ENCODE measurements around the gene HLA-DQB2. TPM values are rescaled to one million over a fixed set of nuclear protein-coding genes. Genes with fewer than 3 reads are reported as not detected.
"Not testable (repeated sequence)": the region's sequence is repeated elsewhere in the genome, so short reads cannot be mapped to it uniquely, and the experiment has no call there.

The HLA-DQB2 gene
- total and polyA plus RNA-seq, 9 donors: 0.33 to 3.7 (median 1.9) TPM; not detected in 3

- TF ChIP-seq POLR2A (IDR thresholded peaks at IDR 0.05) (no peak), EP300 (IDR thresholded peaks at IDR 0.05) (no peak)
- TF ChIP-seq, protein P1, sequence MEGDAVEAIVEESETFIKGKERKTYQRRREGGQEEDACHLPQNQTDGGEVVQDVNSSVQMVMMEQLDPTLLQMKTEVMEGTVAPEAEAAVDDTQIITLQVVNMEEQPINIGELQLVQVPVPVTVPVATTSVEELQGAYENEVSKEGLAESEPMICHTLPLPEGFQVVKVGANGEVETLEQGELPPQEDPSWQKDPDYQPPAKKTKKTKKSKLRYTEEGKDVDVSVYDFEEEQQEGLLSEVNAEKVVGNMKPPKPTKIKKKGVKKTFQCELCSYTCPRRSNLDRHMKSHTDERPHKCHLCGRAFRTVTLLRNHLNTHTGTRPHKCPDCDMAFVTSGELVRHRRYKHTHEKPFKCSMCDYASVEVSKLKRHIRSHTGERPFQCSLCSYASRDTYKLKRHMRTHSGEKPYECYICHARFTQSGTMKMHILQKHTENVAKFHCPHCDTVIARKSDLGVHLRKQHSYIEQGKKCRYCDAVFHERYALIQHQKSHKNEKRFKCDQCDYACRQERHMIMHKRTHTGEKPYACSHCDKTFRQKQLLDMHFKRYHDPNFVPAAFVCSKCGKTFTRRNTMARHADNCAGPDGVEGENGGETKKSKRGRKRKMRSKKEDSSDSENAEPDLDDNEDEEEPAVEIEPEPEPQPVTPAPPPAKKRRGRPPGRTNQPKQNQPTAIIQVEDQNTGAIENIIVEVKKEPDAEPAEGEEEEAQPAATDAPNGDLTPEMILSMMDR (IDR thresholded peaks at IDR 0.05): no peak
- WGBS, 3 donors: 65 to 70% (median 70%) methylated on average over 39 to 40 of the region's 40 CpGs
- Histone ChIP-seq H3K9me3 (no peaks in the 10 kb centered on the region), H3K4me1 (ENCODE audit: insufficient read depth) (no peaks in the 10 kb centered on the region), H3K36me3 (no peaks in the 10 kb centered on the region), H3K4me3 (no peak overlapping the region), H3K27ac (no peak overlapping the region), H3K27me3 (no peaks in the 10 kb centered on the region)
- DNase-seq: no peak
- intact Hi-C loops (cut with DNase I): no loop called here
Observed at GRCh38 chr6:32761548-32761947, 1.8 kb downstream of the HLA-DQB2 start.

GRCh38 chr6:32761072-32761471 is 2.3 kb downstream of the HLA-DQB2 start:
- intact Hi-C loops (cut with DNase I): no loop called here
- TF ChIP-seq, protein P1 (IDR thresholded peaks at IDR 0.05): no peak
- no peak for TF ChIP-seq EP300 (IDR thresholded peaks at IDR 0.05)
- no peak for TF ChIP-seq POLR2A (IDR thresholded peaks at IDR 0.05)
- H3K4me1 ChIP-seq (ENCODE audit: insufficient read depth): no peaks in the 10 kb centered on the region
- no peak overlapping the region for H3K27ac ChIP-seq
- DNase-seq: no peak
- H3K27me3 ChIP-seq: no peaks in the 10 kb centered on the region
- 75 to 88% (median 84%) methylated on average over 16 of the region's 16 CpGs for WGBS, 3 donors
- no peak overlapping the region for H3K4me3 ChIP-seq
- no peaks in the 10 kb centered on the region for H3K36me3 ChIP-seq
- H3K9me3 ChIP-seq: no peaks in the 10 kb centered on the region

- no peak for DNase-seq
- 81 to 89% (median 83%) methylated on average over 1 of the region's 1 CpG for WGBS, 3 donors
- intact Hi-C loops (cut with DNase I): loop anchor here in 1 of 4 donors (10.0 kb wide), 1 partner anchor 125 kb away; the partner anchor contains the start of gene HLA-DQA1
- H3K36me3 ChIP-seq: no peaks in the 10 kb centered on the region
- H3K27ac ChIP-seq: no peak overlapping the region
- TF ChIP-seq, protein P1 (IDR thresholded peaks at IDR 0.05): no peak
- H3K4me1 ChIP-seq (ENCODE audit: insufficient read depth): no peaks in the 10 kb centered on the region
- no peaks in the 10 kb centered on the region for H3K9me3 ChIP-seq
- no peak overlapping the region for H3K4me3 ChIP-seq
- no peaks in the 10 kb centered on the region for H3K27me3 ChIP-seq
Observed at GRCh38 chr6:32759669-32760068, 3.7 kb downstream of the HLA-DQB2 start.

GRCh38 chr6:32752580-32752979 is 10.8 kb downstream of the HLA-DQB2 start:
- H3K27ac ChIP-seq: no peak overlapping the region
- H3K9me3 ChIP-seq: no peaks in the 10 kb centered on the region
- TF ChIP-seq EP300 (IDR thresholded peaks at IDR 0.05) (no peak), POLR2A (IDR thresholded peaks at IDR 0.05) (no peak)
- TF ChIP-seq, protein P1 (IDR thresholded peaks at IDR 0.05): no peak
- WGBS, 3 donors: 52 to 59% (median 56%) methylated on average over 8 of the region's 8 CpGs
- intact Hi-C loops (cut with DNase I): loop anchor here in 1 of 4 donors (10.0 kb wide), 1 partner anchor 118 kb away; the partner anchor contains the start of gene HLA-DQA1
- no peak for DNase-seq
- no peak overlapping the region for H3K4me3 ChIP-seq
- H3K4me1 ChIP-seq (ENCODE audit: insufficient read depth): no peaks in the 10 kb centered on the region
- no peaks in the 10 kb centered on the region for H3K27me3 ChIP-seq
- no peaks in the 10 kb centered on the region for H3K36me3 ChIP-seq

DNA sequence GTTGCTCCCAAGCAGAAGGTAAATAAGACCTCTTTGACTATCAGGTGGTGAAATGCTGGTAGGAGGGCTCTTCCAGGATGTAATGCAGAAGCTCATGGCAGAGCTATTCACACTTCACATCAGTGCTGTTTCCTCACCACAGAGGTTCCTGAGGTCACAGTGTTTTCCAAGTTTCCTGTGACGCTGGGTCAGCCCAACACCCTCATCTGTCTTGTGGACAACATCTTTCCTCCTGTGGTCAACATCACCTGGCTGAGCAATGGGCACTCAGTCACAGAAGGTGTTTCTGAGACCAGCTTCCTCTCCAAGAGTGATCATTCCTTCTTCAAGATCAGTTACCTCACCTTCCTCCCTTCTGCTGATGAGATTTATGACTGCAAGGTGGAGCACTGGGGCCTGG is 17.7 kb downstream of the HLA-DQB2 start:
- H3K9me3 ChIP-seq; DNase-seq; H3K4me3 ChIP-seq; H3K27ac ChIP-seq; intact Hi-C loops (cut with DNase I); H3K36me3 ChIP-seq; H3K4me1 ChIP-seq (ENCODE audit: insufficient read depth); H3K27me3 ChIP-seq: not testable (repeated sequence)
- 47 to 63% (median 63%) methylated on average over 1 of the region's 1 CpG for WGBS, 3 donors

Measured in ovary (tissue), 9 donors.